OCI-LY7 (cell line): ENCODE results near the gene POLR2H.

Experiments used
- CTCF ChIP-seq: fragments of 200-600 bp; sonication (generic); conservative IDR thresholded peaks from 2 replicates; pipeline ENCODE4 v1.5.1; 2014; ENCODE audit warnings: mild to moderate bottlenecking, antibody characterized with exemption, low read length, moderate library complexity, mixed read lengths
- EZH2phosphoT487 ChIP-seq: fragments of 200-600 bp; sonication (generic); IDR thresholded peaks from 2 replicates; pipeline ENCODE4 v1.6.1; 2018; ENCODE audit warnings: low read depth, borderline replicate concordance, mild to moderate bottlenecking, mixed run types, antibody characterized with exemption, low read length, moderate library complexity, mixed read lengths

- TF ChIP-seq CTCF: no peak
- TF ChIP-seq EZH2phosphoT487: no peak
Observed at GRCh38 chr3:184350618-184351017, 10.9 kb upstream of the POLR2H start.
